ENCODE data around the gene KREMEN1. TPM values are rescaled to one million over a fixed set of nuclear protein-coding genes. Genes with fewer than 3 reads are reported as not detected.

KREMEN1 gene
- total and polyA plus RNA-seq, 12 donors, result 4.3 to 58.7 (median 27.8) TPM

DNA sequence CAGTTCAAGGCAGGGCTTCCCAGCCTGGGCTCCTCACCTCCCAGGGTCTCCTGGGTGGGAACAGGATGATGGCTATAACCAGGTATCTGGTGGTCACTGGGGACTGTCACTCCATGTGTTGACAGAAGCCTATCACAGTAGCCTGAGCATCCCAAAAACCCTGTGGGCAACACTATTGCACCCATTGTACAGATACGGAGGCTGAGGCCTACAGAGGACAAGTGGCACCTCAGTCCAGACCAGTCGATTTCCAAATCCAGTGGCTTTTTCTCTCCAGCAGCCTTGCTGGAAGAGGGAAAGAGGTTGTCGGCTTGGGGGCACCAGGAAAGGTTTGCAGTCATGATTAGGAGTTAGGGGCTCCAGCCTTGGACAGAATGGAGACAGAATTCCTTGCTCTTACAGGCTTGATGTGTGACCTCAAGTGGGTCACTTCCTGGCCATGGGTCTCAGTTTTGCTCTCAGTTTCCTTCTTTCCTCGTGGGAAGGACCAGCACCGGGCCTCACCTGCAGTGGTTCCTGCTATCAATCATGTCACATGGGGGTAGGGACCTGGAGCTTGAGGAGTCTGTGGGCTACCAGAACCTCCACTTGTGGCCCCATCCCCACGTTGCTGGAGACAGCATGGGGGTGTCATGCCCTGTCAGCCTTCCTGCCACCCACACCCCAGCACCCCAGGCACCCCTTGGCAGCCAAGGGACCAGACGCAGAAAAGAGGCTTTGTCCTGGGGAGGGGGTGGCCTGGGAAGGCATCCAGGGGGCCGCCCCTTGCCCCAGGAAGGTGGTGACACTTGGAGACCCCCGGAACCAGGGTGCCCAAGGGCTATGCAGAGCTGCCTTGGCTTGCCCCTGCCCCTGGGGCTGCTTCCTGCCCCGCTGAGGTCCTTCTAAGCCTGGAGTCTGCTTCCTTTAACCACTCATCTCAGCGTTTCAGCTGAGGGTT, 135.0 kb downstream of the KREMEN1 start:
- intact Hi-C loops (cut with DNase I), result loop anchor here in 1 of 2 donors (5.0 kb wide), 1 partner anchor 34 kb away; no protein-coding TSS in a partner anchor
- Histone ChIP-seq H3K4me1 (replicated peaks in 1 of 2) (peaks cover 3 to 20% of the 10 kb centered on the region in 2 donors), H3K27ac (peak overlapping the region in 1 of 5 donors; percentile 36), H3K4me3 (peak overlapping the region in 1 of 4 donors; percentile 90), H3K27me3 (no peaks in the 10 kb centered on the region), H3K36me3 (replicated peaks in 1 of 2) (no peaks in the 10 kb centered on the region), H3K9me3 (replicated peaks in 1 of 3) (no peaks in the 10 kb centered on the region)
- peak in 1 of 7 donors; percentile 17 for DNase-seq
- 66 to 76% (median 73%) methylated on average over 8 to 11 of the region's 11 CpGs for WGBS, 4 donors
- TF ChIP-seq CTCF (IDR thresholded peaks at IDR 0.05) (no peak), POLR2A (IDR thresholded peaks at IDR 0.05) (no peak)

- intact Hi-C loops (cut with DNase I), result loop anchor here in 1 of 2 donors (5.0 kb wide), 1 partner anchor 34 kb away; no protein-coding TSS in a partner anchor
- H3K4me3 ChIP-seq, result no peak overlapping the region
- H3K4me1 ChIP-seq (replicated peaks in 1 of 2), result peaks cover 3 to 20% of the 10 kb centered on the region in 2 donors
- H3K27ac ChIP-seq, result peak overlapping the region in 1 of 5 donors; percentile 36
- TF ChIP-seq CTCF (IDR thresholded peaks at IDR 0.05), result no peak
- TF ChIP-seq POLR2A (IDR thresholded peaks at IDR 0.05), result no peak
- no peak for DNase-seq
- H3K9me3 ChIP-seq (replicated peaks in 1 of 3), result no peaks in the 10 kb centered on the region
- no peaks in the 10 kb centered on the region for H3K36me3 ChIP-seq (replicated peaks in 1 of 2)
- WGBS, 4 donors, result 71 to 93% (median 77%) methylated on average over 3 to 4 of the region's 4 CpGs
- H3K27me3 ChIP-seq, result no peaks in the 10 kb centered on the region
Measured at GRCh38 chr22:29208502-29208862, 135.6 kb downstream of the KREMEN1 start.

DNA sequence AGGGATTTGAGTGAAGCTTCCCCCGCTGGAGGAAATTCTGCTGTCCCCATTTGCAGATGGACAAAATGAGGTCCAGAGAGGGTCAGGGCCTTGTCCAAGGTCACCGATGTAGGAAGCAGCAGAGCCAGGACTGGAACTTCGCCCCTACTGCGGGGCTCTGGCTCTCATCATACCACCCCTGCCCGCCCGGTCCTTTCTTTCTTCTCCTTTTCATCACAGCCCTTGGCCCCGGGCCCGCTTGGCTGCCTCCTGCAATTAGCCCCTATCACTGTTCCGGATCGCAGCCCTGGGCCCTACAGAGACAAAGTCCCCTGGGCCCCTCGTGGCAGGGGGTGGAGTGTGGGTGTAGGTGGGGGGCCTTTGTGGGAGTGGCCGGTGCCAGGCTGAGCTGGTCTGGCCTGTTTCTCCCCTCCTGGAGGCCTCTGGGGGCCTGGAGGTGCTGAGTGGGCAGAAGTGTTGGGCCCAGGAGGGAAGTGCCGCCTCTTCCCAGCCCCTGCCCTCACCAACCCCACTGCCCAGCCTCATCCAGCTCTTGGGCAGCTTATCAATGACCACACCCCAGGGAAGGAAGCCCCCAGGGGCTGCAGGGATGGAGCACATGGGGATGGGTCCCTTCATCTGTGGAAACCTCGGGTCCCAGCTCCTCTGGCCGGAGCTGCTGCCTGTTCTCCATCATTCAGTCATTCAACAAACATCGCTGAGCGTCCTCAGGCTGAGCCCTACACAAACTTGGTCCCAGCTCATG, 136.2 kb downstream of the KREMEN1 start:
- peak overlapping the region in 1 of 5 donors; percentile 36 for H3K27ac ChIP-seq
- no peaks in the 10 kb centered on the region for H3K27me3 ChIP-seq
- intact Hi-C loops (cut with DNase I), result loop anchor here in 1 of 2 donors (5.0 kb wide), 1 partner anchor 33 kb away; no protein-coding TSS in a partner anchor
- TF ChIP-seq POLR2A (IDR thresholded peaks at IDR 0.05), result no peak
- TF ChIP-seq CTCF (IDR thresholded peaks at IDR 0.05), result no peak
- H3K4me1 ChIP-seq (replicated peaks in 1 of 2), result peaks cover 3 to 20% of the 10 kb centered on the region in 2 donors
- H3K4me3 ChIP-seq, result no peak overlapping the region
- no peaks in the 10 kb centered on the region for H3K36me3 ChIP-seq (replicated peaks in 1 of 2)
- 56 to 65% (median 62%) methylated on average over 12 to 17 of the region's 17 CpGs for WGBS, 4 donors
- peak in 1 of 7 donors; percentile 30 for DNase-seq
- no peaks in the 10 kb centered on the region for H3K9me3 ChIP-seq (replicated peaks in 1 of 3)

DNA sequence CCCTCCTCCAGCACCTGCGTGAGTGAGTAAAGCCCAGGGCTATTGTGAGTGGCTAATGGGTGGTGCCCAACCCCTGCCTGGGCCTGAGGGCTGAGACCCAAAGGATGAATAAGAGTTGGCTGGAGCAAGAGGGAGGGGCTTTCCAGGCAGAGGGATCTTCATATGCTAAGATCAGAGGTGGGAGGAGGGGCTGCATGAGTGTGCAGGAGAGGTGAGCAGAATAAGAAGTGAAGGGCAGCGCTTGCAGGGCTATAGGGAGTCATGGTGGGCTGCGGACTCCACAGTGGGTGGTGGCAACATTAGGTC, 136.7 kb downstream of the KREMEN1 start:
- DNase-seq, result peak in 2 of 7 donors; percentile 25 to 60

More for the DNA sequence above, 136.7 kb downstream of the KREMEN1 start:
- H3K4me3 ChIP-seq, result no peak overlapping the region
- intact Hi-C loops (cut with DNase I), result loop anchor here in 1 of 2 donors (5.0 kb wide), 1 partner anchor 33 kb away; no protein-coding TSS in a partner anchor
- no peaks in the 10 kb centered on the region for H3K36me3 ChIP-seq (replicated peaks in 1 of 2)
- TF ChIP-seq POLR2A (IDR thresholded peaks at IDR 0.05), result no peak
- no peak for TF ChIP-seq CTCF (IDR thresholded peaks at IDR 0.05)
- 81 to 89% (median 85%) methylated on average over 3 of the region's 3 CpGs for WGBS, 4 donors
- H3K9me3 ChIP-seq (replicated peaks in 1 of 3), result no peaks in the 10 kb centered on the region
- peaks cover 3 to 20% of the 10 kb centered on the region in 2 donors for H3K4me1 ChIP-seq (replicated peaks in 1 of 2)
- H3K27ac ChIP-seq, result no peak overlapping the region
- H3K27me3 ChIP-seq, result no peaks in the 10 kb centered on the region
